Stimulated activated CD4-positive, alpha-beta T cell treated with anti-CD3 and anti-CD28 coated beads, Interleukin-1b, Interleukin-23, amount 100 ng/mL, for 24 hours (primary cell): ENCODE measurements around the gene MTARC2.

Source experiments
- DNase-seq, 4 experiments: peaks; one replicate each; pipeline ENCODE4 v3.0.0-alpha.2; 2020; ENCODE audit warnings: low read depth in 4 of 4, low spot score in 1 of 4

The MTARC2 gene

DNA sequence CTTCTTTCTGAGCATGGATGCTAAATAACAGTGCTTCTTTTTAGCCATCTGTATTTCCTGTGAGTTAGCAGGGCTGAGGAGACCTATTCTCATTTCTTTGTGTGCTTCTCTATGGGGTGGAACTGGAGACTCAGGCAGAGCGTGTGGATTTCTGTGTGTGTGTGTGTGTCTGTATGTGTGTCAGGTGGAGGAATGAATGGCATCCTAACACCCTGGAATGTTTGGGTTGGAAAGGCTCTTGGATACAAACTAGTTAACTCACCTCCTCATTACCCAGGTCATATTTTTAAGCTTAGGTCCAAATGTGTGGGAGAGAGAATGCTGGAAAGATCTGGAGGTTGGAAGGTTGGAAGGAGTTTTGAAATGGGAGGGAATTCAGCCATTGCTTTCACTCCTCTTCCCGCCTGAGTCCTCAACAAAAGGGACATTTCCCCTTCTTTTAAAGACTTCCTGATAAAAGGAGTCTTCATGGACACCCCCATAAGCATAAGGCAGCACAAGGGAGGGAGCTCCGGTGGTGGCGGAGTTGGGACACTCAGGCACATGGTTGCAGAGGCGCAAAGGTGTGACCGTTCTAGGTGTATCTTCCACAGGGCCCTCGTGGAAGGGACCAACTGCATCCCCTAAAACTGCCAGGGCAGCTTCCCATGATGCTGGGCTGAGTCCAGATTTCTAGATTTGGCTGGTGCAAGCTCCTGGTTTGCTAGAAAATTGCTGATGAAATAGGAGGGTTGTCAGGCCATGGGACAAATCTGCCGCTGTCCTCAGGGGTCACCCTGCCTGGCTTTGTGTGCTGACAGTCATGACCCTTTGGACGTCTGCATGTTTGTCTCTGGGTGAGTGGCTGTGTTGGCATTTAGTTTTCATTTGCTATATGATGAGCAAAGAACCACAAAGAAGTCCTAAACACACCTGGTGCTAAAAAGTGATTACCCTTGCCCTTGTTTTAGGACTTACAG, 76.2 kb downstream of the MTARC2 start:
- no peak for DNase-seq

DNA sequence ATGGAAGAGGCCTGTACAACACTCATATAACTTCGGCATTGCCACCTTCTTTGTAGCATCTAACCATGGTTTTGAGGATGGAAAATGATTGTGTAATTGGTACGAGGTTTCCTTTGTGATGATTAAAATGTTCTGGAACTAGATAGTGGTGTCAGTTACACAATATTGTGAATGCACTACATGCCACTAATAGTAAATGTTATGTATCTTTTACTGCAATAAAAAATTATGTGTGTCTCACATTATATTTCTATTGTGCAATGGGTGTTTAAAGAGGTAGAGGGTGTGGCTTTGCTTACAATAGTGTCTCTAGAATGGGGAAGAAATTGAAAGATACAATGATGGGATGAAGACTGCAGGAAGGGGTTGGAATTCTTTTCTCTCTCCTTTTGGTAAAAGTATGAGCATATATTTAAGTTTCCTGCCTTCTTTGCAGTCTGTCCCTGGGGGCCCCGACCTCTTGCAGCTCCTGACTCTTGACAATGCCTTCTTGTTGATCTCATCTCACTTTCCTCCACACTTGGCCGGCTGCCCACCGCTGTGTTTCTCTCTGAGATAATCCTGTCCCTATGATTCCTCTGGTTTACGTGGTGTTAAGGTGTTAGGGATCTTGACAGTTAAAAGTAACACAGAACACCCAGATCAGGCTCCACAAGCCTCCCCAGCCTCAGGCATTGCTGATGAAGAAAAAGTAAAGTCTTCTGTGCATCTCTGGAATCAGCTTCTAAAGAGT, 77.9 kb downstream of the MTARC2 start:
- DNase-seq = no peak

DNA sequence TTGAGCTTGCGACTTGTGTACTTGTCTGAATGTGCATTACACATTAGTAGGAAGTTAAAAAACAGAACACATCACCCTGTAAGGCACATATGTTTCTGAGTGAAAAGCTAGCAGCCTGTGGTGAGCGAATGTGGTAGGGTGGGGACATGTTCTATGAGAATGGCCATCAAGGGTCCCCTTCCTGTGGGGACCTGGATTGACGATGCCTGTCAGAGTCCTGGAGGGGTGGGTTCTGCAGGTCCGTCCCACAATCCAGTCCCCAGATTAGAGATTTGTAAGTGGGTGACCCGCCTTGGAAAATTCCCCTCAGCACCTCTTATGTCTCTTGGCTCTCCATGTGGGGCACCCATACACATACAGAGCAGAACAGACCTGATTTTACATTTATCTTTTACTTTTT, 78.6 kb downstream of the MTARC2 start:
- DNase-seq = no peak

DNA sequence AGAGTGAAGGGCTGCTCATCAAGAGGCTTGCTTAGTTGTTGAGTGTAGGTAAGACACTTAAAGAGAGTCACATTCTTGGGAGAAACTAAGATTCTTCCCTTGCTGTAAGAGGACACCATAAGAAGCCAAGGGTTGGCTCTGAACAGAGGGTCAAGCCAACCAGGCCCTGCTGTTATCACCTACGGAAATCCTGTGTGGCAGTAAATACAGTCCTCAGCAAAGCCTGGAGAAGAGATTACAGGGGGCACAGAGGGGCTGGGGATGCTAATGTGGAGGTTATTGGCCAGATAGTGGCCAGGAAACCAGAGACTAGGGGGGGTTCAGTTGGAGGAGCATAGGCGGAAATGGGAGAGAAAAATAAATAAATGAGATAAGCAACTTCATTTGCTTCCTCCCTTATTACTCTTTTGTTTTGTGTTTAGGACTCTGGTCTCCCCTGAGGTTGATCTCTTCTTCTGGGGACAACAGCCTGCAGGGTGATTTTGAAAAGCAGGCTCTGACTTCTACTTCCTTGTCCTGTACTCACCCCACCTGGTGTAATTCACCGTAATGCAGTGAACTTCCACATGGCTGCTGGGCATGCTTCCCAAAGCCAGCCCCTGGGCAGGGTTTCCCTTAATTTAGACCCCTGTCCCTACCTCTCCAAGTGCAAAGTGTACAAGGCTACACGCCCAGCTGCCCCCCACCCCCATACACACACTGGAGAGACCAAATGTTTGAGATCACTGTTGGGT, 79.5 kb downstream of the MTARC2 start:
- DNase-seq = no peak

DNA sequence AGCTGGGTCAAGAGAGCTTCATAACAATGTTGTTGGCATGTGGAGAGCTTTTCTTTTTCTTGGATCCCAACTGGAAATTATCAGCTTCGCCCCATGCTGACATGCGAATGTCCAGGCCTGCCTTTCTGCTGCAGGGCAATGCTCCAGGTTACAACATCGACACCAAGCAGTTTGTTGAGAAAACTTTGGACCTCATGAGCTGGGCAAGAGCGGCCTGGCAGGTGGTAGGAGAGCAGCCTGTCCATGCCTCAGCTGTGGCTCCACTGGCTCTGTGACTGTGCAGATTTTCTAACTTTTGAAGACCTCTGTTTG, 80.0 kb downstream of the MTARC2 start:
- DNase-seq = no peak

DNA sequence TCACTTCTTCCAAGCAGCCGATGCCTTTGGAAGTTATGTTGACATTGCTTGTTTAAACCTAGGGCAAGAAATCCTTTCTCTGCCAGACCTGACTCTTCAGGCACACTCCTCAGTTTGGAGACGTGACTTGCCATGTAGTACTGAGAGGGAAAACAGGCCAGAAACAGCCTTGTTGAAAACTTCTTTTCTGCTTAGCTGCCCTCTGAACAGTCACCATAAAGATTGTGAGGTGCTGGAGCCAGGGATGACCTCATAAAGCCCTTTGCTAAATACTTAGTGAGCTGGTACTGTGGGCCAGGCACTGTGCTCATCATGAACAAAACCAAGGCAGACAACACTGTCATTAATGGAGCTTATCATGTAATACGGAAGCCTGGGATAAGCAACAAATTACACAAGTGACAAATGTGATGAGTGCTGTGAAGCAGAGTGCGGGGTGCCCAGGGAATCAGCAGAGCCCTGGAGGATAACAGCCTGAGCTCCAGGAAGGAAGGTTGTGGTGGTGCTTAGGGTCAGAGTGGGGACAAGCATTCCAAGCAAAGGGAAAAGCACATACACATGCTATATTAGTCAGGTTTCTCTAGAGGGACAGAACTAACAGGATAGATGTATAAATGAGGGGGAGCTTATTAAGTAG, 80.9 kb downstream of the MTARC2 start:
- DNase-seq = no peak

DNA sequence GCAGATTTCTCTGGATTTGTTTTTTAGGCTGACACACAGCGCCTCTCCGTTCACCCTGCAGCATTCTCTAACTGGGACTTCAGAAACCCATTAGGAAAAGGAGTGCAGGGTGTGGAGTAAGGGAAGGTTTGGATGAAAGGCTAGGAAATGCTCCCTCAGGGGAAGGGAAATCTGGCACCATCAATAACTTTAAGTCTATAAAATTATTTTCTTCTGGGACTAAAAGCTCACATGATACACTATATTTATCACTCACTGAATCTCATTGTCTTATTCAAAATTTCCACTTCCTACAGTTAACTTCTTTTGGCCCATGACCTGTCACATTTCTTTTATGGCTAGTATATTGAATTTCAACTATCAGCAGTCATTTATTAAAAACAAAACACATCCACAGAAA, 85.3 kb downstream of the MTARC2 start:
- DNase-seq = no peak
